WERI-Rb-1 (cell line): ENCODE measurements around the gene PSTPIP2.

Experiments
- DNase-seq: peaks from one replicate; pipeline ENCODE4 v3.0.0-alpha.2; 2020
- H3K27ac ChIP-seq: fragments of 250-450 bp; sonication (Bioruptor Pico); 2 replicates; pipeline ENCODE4 v1.5.1; 2020; ENCODE audit warnings: mild to moderate bottlenecking, moderate library complexity
- H3K27me3 ChIP-seq: fragments of 250-450 bp; sonication (Bioruptor Pico); 2 replicates; pipeline ENCODE4 v1.5.1; 2021; ENCODE audit warnings: mild to moderate bottlenecking, low read depth, moderate library complexity; ENCODE audit not compliant: insufficient read depth, severe bottlenecking
- H3K36me3 ChIP-seq: fragments of 250-450 bp; sonication (Bioruptor Pico); 2 replicates; pipeline ENCODE4 v1.5.1; 2020; ENCODE audit warnings: mild to moderate bottlenecking, moderate library complexity
- H3K4me3 ChIP-seq: 2 replicates; pipeline ENCODE4 v1.5.1; 2011; ENCODE audit warnings: low read depth, mild to moderate bottlenecking, control low read depth, low read length
- H3K9me3 ChIP-seq: fragments of 250-450 bp; sonication (Bioruptor Pico); 2 replicates; pipeline ENCODE4 v1.5.1; 2021; ENCODE audit warnings: mild to moderate bottlenecking, moderate library complexity; ENCODE audit not compliant: severe bottlenecking
- CTCF ChIP-seq: IDR thresholded peaks from 2 replicates; pipeline ENCODE4 v1.5.1; 2011; ENCODE audit warnings: low read depth, mild to moderate bottlenecking, control low read depth, inconsistent platforms, low read length

The PSTPIP2 gene

DNA sequence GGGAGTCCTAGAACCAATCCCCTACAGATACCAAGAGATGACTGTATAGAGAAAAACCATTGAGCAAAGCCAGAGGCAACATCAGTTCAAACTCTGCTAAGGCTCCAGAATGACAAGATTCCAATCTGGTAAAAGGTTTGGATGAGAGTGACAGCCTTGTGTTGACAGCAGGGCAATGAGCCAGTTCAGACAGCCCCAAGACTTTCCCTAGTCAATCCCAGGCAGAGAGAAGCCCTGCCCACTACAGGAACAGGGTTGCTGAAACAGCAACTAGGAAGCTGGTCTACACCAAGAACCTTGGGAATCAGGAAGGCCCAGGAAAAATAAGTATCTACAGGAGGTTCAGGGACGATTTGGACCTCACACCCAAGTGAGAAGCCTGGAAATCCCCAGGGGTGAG lies 3.3 kb downstream of the PSTPIP2 start:
- Histone ChIP-seq H3K4me3 (no peak overlapping the region), H3K36me3 (no peaks in the 10 kb centered on the region; the same call in 1 of the 2 replicates), H3K27ac (no peak overlapping the region), H3K27me3 (peaks cover 6% of the 10 kb centered on the region), H3K9me3 (no peaks in the 10 kb centered on the region)
- TF ChIP-seq CTCF, result no peak
- DNase-seq, result no peak

DNA sequence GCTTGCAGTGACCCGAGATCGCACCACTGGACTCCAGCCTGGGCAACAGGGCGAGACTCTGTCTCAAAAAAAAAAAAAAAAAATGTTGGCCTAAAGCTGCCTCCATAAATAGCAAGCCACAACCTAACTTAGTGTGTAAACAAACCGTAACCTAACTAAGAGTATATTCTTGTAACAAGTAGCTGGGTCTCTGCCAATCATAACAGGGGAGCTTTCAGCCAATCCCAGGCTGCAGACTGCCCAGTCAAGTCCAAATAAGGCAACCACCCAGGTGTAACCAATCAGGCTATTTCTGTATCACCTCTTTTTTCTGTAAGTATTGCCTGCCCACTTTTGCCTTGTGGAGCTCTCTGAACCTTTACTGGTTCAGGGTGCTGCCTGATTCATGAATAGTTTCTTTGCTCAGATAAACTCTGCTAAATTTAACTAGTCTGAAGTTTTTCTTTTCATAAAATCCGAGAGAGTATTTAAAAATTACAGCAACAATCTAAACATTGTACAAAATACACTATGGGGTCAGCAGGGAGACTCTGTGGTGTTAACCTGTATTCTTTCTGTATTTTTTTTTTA lies 4.5 kb downstream of the PSTPIP2 start:
- DNase-seq, result no peak

GRCh38 chr18:46062781-46063180 lies 9.3 kb downstream of the PSTPIP2 start:
- Histone ChIP-seq H3K27me3 (no peaks in the 10 kb centered on the region), H3K4me3 (no peak overlapping the region), H3K9me3 (no peaks in the 10 kb centered on the region), H3K27ac (no peak overlapping the region), H3K36me3 (no peaks in the 10 kb centered on the region)
- DNase-seq, result no peak
- no peak for TF ChIP-seq CTCF

More for the DNA sequence above, 4.5 kb downstream of the PSTPIP2 start:
- Histone ChIP-seq H3K27ac (no peak overlapping the region), H3K27me3 (peaks cover 6% of the 10 kb centered on the region), H3K9me3 (no peaks in the 10 kb centered on the region), H3K4me3 (no peak overlapping the region), H3K36me3 (no peaks in the 10 kb centered on the region; the same call in 1 of the 2 replicates)
- no peak for TF ChIP-seq CTCF

DNA sequence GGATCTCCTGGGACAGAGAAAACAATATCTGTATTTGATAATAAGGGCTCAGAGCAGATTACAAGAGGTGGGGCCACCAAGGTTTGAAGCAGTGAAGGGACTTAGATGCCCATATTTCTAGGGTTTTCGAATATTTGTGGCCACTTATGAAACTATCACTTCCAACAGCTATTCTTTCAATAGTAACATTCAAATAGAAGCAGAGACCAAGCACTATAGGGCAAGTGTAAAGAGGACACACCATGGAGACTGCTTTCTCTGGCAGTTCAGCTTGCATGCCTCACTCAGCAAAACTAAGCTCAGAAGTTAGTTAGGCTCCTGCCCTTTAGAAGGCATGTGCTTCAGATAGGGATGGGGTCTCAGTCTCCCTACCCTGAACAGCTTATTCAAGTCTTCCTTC lies 10.3 kb downstream of the PSTPIP2 start:
- H3K9me3 ChIP-seq, result no peaks in the 10 kb centered on the region
- H3K27me3 ChIP-seq, result no peaks in the 10 kb centered on the region
- TF ChIP-seq CTCF, result no peak
- H3K4me3 ChIP-seq, result no peak overlapping the region
- no peak overlapping the region for H3K27ac ChIP-seq
- no peaks in the 10 kb centered on the region for H3K36me3 ChIP-seq
- DNase-seq, result no peak

DNA sequence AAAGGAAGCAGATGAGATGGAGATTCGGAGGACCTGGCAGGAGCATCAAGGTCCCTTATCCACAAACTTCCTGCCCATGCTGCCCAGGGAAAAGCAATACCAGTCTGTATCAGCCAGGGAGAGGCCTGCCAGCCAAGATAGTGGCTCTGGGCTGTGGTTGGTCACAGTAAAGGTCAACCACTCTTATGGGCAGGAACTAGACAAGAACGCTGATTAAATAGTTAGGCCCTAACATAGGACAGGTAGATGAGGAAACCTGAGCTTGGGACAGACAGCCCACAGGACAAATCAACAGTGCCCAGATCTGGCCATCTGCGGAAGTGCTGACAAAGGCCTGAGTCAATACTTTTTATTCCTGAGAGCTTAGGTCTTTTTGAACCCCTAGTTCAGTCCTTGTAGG lies 10.7 kb downstream of the PSTPIP2 start:
- Histone ChIP-seq H3K36me3 (no peaks in the 10 kb centered on the region), H3K27ac (no peak overlapping the region), H3K9me3 (no peaks in the 10 kb centered on the region), H3K27me3 (no peaks in the 10 kb centered on the region), H3K4me3 (no peak overlapping the region)
- TF ChIP-seq CTCF, result no peak
- no peak for DNase-seq

- H3K4me3 ChIP-seq, result no peak overlapping the region
- H3K9me3 ChIP-seq, result no peaks in the 10 kb centered on the region
- H3K27me3 ChIP-seq, result no peaks in the 10 kb centered on the region
- H3K27ac ChIP-seq, result no peak overlapping the region
- TF ChIP-seq CTCF, result no peak
- DNase-seq, result no peak
- H3K36me3 ChIP-seq, result no peaks in the 10 kb centered on the region
Observed at GRCh38 chr18:46060359-46060841, 11.7 kb downstream of the PSTPIP2 start.
